CD4-positive, alpha-beta memory T cell (primary cell): ENCODE results near the gene SMTNL2. TPM values are rescaled to one million over a fixed set of nuclear protein-coding genes. Genes with fewer than 3 reads are reported as not detected.
"Not testable (repeated sequence)": the region's sequence is repeated elsewhere in the genome, so short reads cannot be mapped to it uniquely, and the experiment has no call there.

ENCODE experiments used
- CTCF ChIA-PET: fragments of 350-600 bp; sonication (Branson Sonifier 250); formaldehyde crosslinking; loops from one replicate; lab custom pipeline; 2021; ENCODE audit warnings: inconsistent platforms; ENCODE audit not compliant: partially characterized antibody; lab: Charles Lee
- POLR2A ChIA-PET: fragments of 350-600 bp; sonication (Branson Sonifier 250); formaldehyde crosslinking; loops from one replicate; lab custom pipeline; 2021; ENCODE audit not compliant: partially characterized antibody; lab: Charles Lee
- DNase-seq, 5 donors: peaks; one replicate each; pipeline versions ENCODE4 v3.0.0 to v3.0.0-alpha.2; 2020 to 2022; ENCODE audit warnings: mixed read lengths in 1 of 5
- H3K27ac ChIP-seq: one replicate; pipeline ENCODE4 v1.7.0; 2013; ENCODE audit warnings: low read depth, low read length
- H3K27me3 ChIP-seq: 2 replicates; pipeline ENCODE4 v1.7.0; 2013; ENCODE audit warnings: mild to moderate bottlenecking, low read length, moderate library complexity; ENCODE audit not compliant: insufficient read depth
- H3K36me3 ChIP-seq: 2 replicates; pipeline ENCODE4 v1.7.0; 2013; ENCODE audit warnings: mild to moderate bottlenecking, low read length, moderate library complexity; ENCODE audit not compliant: insufficient read depth
- H3K4me1 ChIP-seq: 2 replicates; pipeline ENCODE4 v1.7.0; 2013; ENCODE audit warnings: mild to moderate bottlenecking, low read length, moderate library complexity; ENCODE audit not compliant: insufficient read depth
- H3K4me3 ChIP-seq, 2 donors: one replicate each; pipeline ENCODE4 v1.7.0; 2013; ENCODE audit warnings: low read length in 2 of 2, mild to moderate bottlenecking in 1 of 2
- H3K9me3 ChIP-seq, 2 donors: one replicate each; pipeline ENCODE4 v1.7.0; 2013; ENCODE audit warnings: low read length in 2 of 2, control low read depth in 1 of 2; ENCODE audit not compliant: control insufficient read depth in 1 of 2
- H3K27ac Mint-ChIP-seq, 7 donors: one replicate each; pipeline ENCODE4 v1.8.0; 2020 to 2021; ENCODE audit warnings: mixed read lengths in 7 of 7, mild to moderate bottlenecking in 6 of 7, inconsistent platforms in 3 of 7, moderate library complexity in 3 of 7
- H3K27me3 Mint-ChIP-seq, 2 donors: one replicate each; pipeline ENCODE4 v1.8.0; 2020 to 2021; ENCODE audit warnings: mixed read lengths in 2 of 2
- H3K36me3 Mint-ChIP-seq, 2 donors: one replicate each; pipeline ENCODE4 v1.8.0; 2020 to 2021; ENCODE audit warnings: mixed read lengths in 2 of 2, inconsistent platforms in 1 of 2, mild to moderate bottlenecking in 1 of 2
- H3K4me1 Mint-ChIP-seq, 4 donors: one replicate each; pipeline ENCODE4 v1.8.0; 2020 to 2021; ENCODE audit warnings: mixed read lengths in 4 of 4, mild to moderate bottlenecking in 1 of 4
- H3K4me3 Mint-ChIP-seq, 8 donors: one replicate each; pipeline ENCODE4 v1.8.0; 2020 to 2021; ENCODE audit warnings: mixed read lengths in 8 of 8, mild to moderate bottlenecking in 7 of 8, moderate library complexity in 6 of 8, inconsistent platforms in 3 of 8
- H3K9me3 Mint-ChIP-seq, 8 donors: one replicate each; pipeline ENCODE4 v1.8.0; 2020 to 2021; ENCODE audit warnings: mixed read lengths in 8 of 8, mild to moderate bottlenecking in 5 of 8, inconsistent platforms in 3 of 8, moderate library complexity in 1 of 8
- intact Hi-C: fragments of 100-400 bp; cut with micrococcal nuclease; formaldehyde crosslinking; loops from one replicate; pipeline ENCODE4 v1.15.1; 2023
- polyA plus RNA-seq, 2 donors: library from polyadenylated mRNA; unstranded; fragments of 300-500 nt; fragmentation: Illumina TruSeq; gene quantifications; one replicate each; pipeline ENCODE4 v1.2.3, GENCODE V29; 2021
- total RNA-seq, 2 experiments: library from RNA; stranded (reverse); gene quantifications; one replicate each; pipeline ENCODE4 v1.2.3, GENCODE V29; 2021

SMTNL2 gene
- total and polyA plus RNA-seq, 4 experiments from 2014 or later = not detected

DNA sequence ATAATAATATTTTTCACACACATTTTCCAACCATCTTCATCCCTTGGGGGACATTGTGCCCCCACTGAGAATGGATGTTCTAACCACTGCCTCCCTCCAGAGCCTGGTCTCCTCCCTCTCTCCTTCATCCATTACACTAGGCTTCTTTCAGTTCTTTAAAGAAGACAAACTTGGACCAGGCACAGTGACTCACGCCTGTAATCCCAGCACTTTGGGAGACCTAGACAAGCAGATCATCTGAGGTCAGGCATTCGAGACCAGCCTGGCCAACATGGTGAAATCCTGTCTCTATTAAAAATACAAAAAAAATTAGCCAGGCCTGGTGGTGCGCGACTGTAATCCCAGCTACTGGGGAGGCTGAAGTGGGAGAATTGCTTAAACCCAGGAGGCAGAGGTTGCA lies 50.6 kb downstream of the SMTNL2 start:
- H3K27ac ChIP-seq = no peak overlapping the region
- no peak for DNase-seq
- no peak overlapping the region for H3K4me3 ChIP-seq
- no peaks in the 10 kb centered on the region for H3K4me1 ChIP-seq
- ChIA-PET POLR2A (no interaction called here), CTCF (no interaction called here)
- Mint-ChIP-seq H3K4me1 (peaks cover 5 to 14% (median 9%) of the 10 kb centered on the region in 4 donors), H3K4me3 (no peak overlapping the region), H3K27me3 (peaks cover 42 to 47% of the 10 kb centered on the region in 2 donors), H3K36me3 (no peaks in the 10 kb centered on the region), H3K27ac (no peak overlapping the region), H3K9me3 (peaks cover 0 to 5% (median 0%) of the 10 kb centered on the region in 8 donors)
- no peaks in the 10 kb centered on the region for H3K36me3 ChIP-seq
- H3K9me3 ChIP-seq = no peaks in the 10 kb centered on the region
- intact Hi-C loops = no loop called here
- peaks cover 10% of the 10 kb centered on the region for H3K27me3 ChIP-seq

DNA sequence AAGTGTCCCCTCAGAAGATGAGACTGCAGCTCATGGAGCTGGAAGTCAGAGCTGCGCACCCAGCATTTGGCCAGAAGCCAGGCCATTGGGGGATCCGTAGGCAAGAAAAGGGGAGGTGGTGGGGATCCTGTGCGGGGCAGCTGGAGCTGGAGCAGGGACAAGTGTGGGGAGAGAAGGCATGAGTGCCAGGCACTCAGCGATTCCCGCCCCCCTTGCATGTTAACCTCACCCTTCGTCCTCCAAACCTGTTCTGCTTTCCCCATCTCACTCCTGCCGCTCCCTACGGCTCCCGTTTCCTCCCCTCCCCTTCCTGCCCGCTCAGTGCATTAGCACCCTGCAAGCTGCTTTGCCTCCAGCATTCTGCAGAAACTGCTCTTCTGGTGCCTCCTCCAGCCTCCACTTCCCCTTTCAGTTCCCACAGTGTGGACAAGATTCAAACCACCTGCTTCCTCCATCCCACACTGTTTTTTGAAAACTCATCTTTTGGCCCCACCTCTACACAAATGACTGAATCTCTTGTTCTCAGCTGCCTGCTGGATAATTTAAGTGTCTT lies 51.6 kb downstream of the SMTNL2 start:
- Mint-ChIP-seq H3K27me3 (peaks cover 44 to 49% of the 10 kb centered on the region in 2 donors), H3K4me3 (no peak overlapping the region)
- CTCF ChIA-PET = no interaction called here

DNA sequence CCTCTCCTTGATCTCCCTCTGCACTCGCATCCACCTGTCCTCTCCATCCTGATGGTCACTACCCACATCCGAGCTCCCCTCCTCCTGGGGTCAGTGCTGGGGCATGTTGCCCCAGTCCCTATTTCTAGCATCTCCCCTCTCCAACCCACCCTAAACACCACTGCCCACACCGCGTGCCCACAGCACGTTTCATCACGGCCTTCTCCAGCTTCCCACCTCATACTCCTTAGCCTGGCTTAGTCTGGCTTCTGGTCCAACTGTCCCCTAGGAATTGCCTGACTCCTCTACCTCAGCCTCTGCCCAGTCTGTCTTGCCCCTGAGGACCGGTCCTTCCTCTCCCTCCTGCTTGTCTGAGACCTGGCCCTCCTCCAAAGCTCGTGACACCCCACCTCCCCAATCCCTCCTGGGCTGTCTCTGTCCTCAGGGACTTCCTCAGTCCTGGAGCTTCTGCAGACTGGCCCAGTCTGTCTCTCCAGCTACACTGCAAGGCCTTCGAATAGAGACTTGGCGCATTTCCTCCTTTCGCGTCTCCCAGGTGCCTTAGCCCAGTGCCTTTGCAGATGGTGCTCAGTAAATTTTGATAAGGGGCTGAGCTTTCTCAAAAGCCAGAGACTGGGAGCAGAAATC lies 52.3 kb downstream of the SMTNL2 start:
- Histone ChIP-seq H3K4me3 (no peak overlapping the region), H3K36me3 (no peaks in the 10 kb centered on the region), H3K4me1 (no peaks in the 10 kb centered on the region), H3K9me3 (no peaks in the 10 kb centered on the region), H3K27ac (no peak overlapping the region), H3K27me3 (peaks cover 13% of the 10 kb centered on the region)
- Mint-ChIP-seq H3K9me3 (peaks cover 0 to 5% (median 0%) of the 10 kb centered on the region in 8 donors), H3K4me3 (no peak overlapping the region), H3K27me3 (peaks cover 50 to 51% of the 10 kb centered on the region in 2 donors), H3K27ac (no peak overlapping the region), H3K36me3 (no peaks in the 10 kb centered on the region), H3K4me1 (peaks cover 5 to 20% (median 10%) of the 10 kb centered on the region in 4 donors)
- DNase-seq = no peak
- CTCF ChIA-PET = interaction anchor here (1.0 kb wide), 1 partner anchor 216 kb away, joined by 4 read pairs; no protein-coding TSS in a partner anchor
- POLR2A ChIA-PET = interaction anchor here (0.6 kb wide), 2 partner anchors 11 to 117 kb away, joined by 3 read pairs; no protein-coding TSS in a partner anchor
- intact Hi-C loops = no loop called here

More for the DNA sequence above, 51.6 kb downstream of the SMTNL2 start:
- POLR2A ChIA-PET = no interaction called here
- intact Hi-C loops = no loop called here
- DNase-seq = no peak
- peaks cover 10% of the 10 kb centered on the region for H3K27me3 ChIP-seq
- Mint-ChIP-seq H3K27ac (no peak overlapping the region), H3K36me3 (no peaks in the 10 kb centered on the region), H3K4me1 (peaks cover 5 to 16% (median 9%) of the 10 kb centered on the region in 4 donors), H3K9me3 (peaks cover 0 to 5% (median 0%) of the 10 kb centered on the region in 8 donors)
- no peak overlapping the region for H3K27ac ChIP-seq
- H3K4me1 ChIP-seq = no peaks in the 10 kb centered on the region
- no peaks in the 10 kb centered on the region for H3K36me3 ChIP-seq
- no peak overlapping the region for H3K4me3 ChIP-seq
- no peaks in the 10 kb centered on the region for H3K9me3 ChIP-seq

DNA sequence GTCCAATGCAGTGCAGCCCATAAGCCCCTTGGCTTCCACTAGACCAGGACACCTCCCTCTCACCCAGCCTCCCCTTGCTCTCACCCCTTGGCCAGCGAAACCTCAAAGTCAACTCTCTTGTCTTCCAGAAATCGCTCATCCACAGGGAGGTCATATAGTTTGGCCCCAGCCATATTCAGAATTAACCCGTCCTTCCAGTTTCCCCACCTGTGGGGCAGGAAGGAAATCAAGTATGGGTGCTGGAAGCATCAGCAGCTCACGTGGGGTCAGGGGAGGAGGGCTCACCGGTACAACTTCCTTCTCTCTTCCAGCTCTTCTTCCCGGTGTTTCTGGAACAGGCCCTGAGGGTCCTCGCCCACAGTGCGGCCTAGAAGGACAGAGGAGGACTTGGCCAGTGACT lies 54.4 kb downstream of the SMTNL2 start:
- H3K9me3 Mint-ChIP-seq, H3K36me3 ChIP-seq, CTCF ChIA-PET, POLR2A ChIA-PET, intact Hi-C loops, H3K36me3 Mint-ChIP-seq, H3K4me3 ChIP-seq, H3K27ac ChIP-seq, H3K9me3 ChIP-seq, H3K4me1 ChIP-seq, H3K27ac Mint-ChIP-seq, DNase-seq: not testable (repeated sequence)
- H3K27me3 Mint-ChIP-seq = peaks cover 52 to 55% of the 10 kb centered on the region in 2 donors
- H3K4me1 Mint-ChIP-seq = peaks cover 5 to 23% (median 14%) of the 10 kb centered on the region in 4 donors
- H3K4me3 Mint-ChIP-seq = peak overlapping the region in 1 of 8 donors; percentile 52
- peaks cover 18% of the 10 kb centered on the region for H3K27me3 ChIP-seq

DNA sequence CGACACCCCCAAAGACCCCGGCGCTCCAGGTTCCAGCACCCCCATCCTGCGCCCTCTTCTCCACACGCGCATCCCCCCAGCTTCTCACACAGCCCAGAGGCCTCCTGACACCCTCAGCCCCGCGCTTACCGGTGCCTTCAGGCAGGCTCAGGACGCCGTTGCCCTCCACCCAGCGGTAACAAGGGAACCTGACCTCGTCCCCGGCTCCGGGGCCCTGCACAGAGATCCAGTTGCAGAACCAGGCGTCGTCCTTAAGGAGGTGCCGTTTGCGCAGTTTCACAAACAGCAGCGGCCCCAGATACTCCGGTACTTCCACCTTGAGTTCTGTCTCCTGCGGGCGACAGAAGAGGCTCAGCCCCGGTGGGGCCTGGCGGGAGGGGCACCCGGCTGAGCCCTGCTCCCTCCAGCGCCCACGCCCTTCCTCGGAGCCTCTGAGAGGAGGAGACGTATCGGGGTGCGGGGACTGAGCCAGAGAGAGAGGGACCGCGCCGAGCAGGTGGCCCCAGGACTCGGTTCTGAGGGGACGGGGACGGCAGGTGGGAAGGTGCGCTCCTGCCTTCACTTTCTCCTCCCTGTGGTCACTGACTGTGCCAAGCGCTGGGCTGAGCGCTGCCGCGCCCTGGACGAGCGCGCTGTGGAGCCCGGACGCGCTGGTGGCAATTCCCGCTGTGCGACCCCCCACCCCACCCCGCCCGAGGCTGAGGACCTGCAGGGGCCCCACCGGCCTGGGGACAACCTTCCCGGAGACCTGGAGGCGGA lies 55.2 kb downstream of the SMTNL2 start:
- Mint-ChIP-seq H3K27me3 (peaks cover 54 to 56% of the 10 kb centered on the region in 2 donors), H3K4me1 (peaks cover 5 to 23% (median 14%) of the 10 kb centered on the region in 4 donors), H3K4me3 (peak overlapping the region in 4 of 8 donors; percentile 39 to 52 (median 51))
- H3K36me3 Mint-ChIP-seq, H3K4me1 ChIP-seq, H3K4me3 ChIP-seq, H3K27ac Mint-ChIP-seq, CTCF ChIA-PET, POLR2A ChIA-PET, intact Hi-C loops, H3K27ac ChIP-seq, H3K9me3 Mint-ChIP-seq, H3K9me3 ChIP-seq, H3K36me3 ChIP-seq: not testable (repeated sequence)
- peak in 3 of 5 donors; percentile 16 to 51 (median 22) for DNase-seq
- peaks cover 18% of the 10 kb centered on the region for H3K27me3 ChIP-seq

DNA sequence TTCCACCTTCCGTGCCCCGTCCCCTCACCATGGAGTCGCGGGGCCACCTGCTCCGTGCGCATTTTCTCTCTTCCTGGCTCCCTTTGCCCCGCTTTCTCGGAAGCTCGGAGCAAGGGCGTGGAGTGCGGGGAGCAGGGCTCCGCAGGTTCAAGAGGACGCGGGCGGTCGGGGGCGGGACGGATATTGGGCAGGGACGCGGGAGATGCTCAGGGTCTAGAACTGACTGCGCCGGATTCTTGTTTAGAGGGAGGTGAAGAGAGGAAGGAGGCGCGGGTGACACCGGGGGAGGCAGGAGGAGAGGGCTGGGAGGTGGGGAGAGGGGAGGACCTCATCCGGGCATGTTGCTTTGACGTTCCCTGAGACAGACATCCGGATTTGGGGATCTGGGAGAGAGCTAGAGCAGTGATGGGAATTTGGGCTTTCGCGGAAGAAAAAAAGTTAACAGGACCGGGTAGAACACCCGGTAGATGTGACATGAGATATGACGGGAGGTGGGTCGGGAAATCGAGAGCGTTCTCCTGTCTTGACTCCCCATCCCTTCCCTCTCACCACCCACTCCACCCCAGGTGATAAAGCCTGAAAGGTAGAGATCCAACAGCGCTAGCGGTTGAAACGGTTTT lies 56.4 kb downstream of the SMTNL2 start:
- intact Hi-C loops, H3K9me3 ChIP-seq, POLR2A ChIA-PET, H3K27ac Mint-ChIP-seq, H3K36me3 Mint-ChIP-seq, H3K9me3 Mint-ChIP-seq, H3K27ac ChIP-seq, CTCF ChIA-PET, H3K4me1 ChIP-seq, H3K36me3 ChIP-seq, H3K4me3 ChIP-seq: not testable (repeated sequence)
- peak overlapping the region in 3 of 8 donors; percentile 21 to 71 (median 35) for H3K4me3 Mint-ChIP-seq
- DNase-seq = peak in 1 of 5 donors; percentile 13
- peaks cover 5 to 19% (median 14%) of the 10 kb centered on the region in 4 donors for H3K4me1 Mint-ChIP-seq
- peaks cover 54 to 56% of the 10 kb centered on the region in 2 donors for H3K27me3 Mint-ChIP-seq
- peaks cover 18% of the 10 kb centered on the region for H3K27me3 ChIP-seq
